ENCODE measurements around the gene SCG2.

The SCG2 gene

DNA sequence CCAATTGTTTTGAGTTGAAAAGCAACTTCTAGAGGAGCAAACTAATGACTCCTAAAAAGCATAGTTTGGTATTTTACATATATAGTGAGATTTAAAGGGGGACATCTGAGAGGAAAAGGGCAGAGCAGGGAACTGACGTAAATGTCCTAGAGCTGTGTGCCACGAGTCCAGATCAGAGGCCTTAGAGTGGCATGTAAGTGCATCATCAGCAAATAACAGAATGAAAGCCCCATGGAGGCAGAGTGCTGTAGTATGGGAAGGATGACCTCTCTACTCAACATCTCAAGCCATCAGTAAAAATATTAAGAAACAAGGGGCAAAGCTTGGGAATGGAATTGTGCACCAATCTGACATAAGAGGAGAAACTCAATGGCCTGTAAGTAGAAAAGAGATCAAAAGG lies 31.4 kb downstream of the SCG2 start:
- no peak for DNase-seq (ENCODE audit: low read depth in 2 of 2)

DNA sequence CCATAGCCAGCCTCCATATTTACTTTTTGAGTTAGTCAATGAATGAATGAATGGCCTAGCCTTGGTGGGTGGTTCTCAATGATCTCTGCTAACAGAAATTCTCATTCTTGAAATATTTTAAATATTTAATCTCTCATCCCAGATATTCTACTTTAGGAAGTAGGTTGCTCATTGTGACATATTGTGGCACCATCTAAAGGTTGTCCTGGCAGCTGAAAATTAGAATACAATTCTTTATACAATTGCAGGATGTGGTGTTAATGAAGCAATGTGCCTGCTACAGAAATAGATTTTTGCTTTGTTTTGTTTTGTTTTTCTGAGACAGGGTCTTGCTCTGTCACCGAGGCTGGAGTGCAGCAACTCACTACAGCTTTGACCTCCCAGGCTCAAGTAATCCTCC lies 35.8 kb downstream of the SCG2 start:
- DNase-seq (ENCODE audit: low read depth in 2 of 2), result no peak

DNA sequence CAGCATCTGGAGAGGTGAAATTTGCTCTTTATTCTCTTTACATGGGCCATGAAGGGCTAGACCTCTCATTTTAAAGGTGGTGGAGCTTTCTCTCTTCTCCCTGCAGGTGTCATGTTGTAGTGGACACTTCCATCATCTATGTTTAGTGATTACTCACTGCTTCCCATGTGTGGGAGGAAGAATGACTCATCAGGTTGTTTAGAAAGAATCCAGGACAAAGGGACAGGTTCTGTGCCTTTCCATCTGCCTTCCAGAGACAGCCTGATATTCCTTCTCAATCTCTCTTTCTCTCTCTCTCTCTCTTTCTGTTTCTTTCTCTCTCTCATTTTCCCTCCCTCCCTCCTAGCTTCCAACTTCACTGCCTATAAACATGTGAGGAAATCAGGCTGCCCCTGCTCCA lies 38.7 kb downstream of the SCG2 start:
- no peak for DNase-seq (ENCODE audit: low read depth in 2 of 2)

DNA sequence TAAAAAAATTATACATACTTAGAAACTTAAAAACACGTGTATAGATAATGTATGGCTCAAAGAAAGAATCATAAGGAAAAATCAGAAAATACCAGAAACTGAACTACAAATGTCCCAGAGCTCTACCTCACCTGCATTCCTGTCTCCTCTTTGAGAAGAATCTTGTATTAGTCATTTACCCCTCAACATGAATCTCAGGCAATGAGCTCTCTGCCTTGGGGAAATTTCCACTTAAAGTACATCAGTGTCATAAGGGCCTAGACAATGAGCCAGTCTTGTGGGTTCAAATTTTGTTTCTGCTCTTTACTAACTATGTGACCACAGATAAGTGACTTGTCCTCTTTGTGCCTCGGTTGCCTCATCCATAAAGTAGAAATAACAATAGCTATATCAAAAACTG lies 40.1 kb downstream of the SCG2 start:
- no peak for DNase-seq (ENCODE audit: low read depth in 2 of 2)

DNA sequence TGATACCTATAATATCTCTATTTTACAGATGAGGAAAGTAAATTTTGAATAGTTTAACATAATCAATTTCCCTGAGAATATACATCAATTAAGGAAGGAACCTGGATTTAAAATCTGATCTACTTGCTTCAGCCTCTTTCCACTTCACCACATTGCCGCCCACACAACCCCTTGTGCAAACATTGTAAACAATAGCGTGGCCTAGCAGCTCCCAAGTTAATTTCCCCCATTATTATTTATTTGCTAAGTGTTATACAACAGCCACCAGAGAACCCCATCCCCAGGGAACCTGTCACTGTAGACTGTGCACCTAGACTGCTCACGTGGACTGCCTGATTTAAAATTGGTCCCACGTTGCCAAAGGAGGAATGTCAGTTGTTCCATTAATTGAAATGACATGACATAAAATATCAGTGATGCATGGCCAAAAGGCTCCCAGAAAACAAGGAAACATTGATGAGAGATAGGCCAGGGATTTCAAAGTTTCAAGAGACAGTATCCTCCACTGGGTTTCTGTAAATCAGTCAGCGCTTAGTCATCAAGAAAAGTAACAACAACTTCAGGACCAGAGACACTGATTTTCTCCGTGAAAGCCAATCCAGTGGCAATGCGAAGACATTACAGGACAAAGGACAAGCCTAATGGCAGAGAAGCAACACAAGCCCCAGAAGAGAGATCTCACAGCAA lies 41.3 kb downstream of the SCG2 start:
- no peak for DNase-seq (ENCODE audit: low read depth in 2 of 2)

DNA sequence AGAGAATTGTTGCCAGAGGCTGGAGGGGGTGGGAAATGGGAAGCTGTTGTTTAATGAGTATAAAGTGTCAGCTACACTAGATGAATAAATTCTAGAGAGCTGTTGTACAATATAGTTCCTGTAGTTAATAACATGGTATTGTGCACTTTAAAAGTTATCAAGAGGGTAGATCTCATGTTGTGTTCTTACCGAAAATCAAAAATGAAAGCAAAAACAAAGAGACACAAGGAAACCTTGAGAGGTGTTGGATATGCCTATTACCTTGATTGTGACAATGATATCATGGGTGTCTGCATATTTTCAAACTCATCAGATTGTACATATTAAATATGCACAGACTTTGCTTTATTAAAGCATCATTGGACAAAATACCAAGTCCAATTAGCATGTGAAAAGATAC lies 43.2 kb downstream of the SCG2 start:
- DNase-seq (ENCODE audit: low read depth in 2 of 2), result no peak

DNA sequence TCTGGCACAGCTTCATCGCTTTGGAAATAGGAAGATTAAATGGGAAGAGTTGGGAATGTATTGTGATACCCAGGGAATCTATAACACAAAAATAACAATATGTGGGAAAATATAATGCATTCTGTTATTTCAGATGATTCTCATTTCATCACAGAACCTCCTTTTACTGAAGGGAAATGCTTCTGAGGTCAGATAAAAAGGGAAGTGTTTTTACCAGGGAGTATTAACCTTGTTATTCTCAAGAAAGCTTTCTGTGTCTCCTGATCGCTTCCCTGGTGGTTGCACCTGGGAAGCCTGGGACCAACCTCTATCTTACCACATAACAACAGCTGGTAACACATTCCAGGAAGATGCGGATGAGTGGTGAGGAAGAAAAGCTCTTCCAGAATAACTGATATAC lies 47.2 kb downstream of the SCG2 start:
- DNase-seq (ENCODE audit: low read depth in 2 of 2), result no peak

DNA sequence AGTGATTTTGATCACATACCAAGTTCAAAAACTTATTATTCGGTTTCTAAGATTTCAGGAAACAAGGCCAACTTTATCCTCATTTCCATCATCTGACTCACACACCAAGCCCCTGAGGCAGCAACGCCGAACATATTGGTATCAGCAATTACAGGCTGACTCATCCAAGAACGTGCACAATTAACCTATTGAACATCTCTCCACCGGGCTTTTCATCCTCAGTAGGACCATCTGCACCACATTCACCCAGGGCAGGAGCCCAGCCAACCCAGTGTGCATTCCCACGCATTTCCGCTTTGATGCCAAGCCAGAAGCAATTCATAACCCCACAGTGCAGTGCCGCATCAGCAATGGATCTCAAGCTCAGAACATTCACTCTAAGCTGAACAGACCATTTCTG lies 52.9 kb downstream of the SCG2 start:
- no peak for DNase-seq (ENCODE audit: low read depth in 2 of 2)

DNA sequence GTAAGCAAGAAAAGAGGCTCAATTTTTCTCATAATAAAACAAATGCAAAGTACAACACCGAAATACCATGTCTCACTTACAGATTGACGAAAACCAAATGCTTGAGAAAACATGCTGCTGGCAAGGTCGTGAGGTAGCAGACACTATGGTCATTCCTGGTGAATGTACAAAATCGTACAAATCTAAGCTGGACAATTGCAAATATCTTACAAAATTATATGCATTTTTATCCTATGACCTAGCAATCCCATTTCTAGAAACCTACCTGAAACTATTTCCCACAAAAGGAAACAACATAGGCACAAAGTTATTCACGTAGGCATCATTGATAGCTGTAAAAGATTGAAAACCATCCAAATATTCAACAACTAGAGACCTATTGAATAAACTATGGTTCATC lies 54.0 kb downstream of the SCG2 start:
- DNase-seq (ENCODE audit: low read depth in 2 of 2), result no peak
